ENCODE measurements around the gene ETV5.
"Not testable (repeated sequence)": the region's sequence is repeated elsewhere in the genome, so short reads cannot be mapped to it uniquely, and the experiment has no call there.

Gene ETV5

GRCh38 chr3:186059192-186059591 is 49.7 kb downstream of the ETV5 start:
- DNase-seq, result no peak

GRCh38 chr3:186058225-186058624 is 50.7 kb downstream of the ETV5 start:
- DNase-seq, result no peak

- DNase-seq, result no peak
Measured at GRCh38 chr3:186057594-186057993, 51.3 kb downstream of the ETV5 start.

- no peak for DNase-seq
Measured at GRCh38 chr3:186054792-186055352, 54.0 kb downstream of the ETV5 start.

- no peak for DNase-seq
Measured at GRCh38 chr3:186053954-186054791, 54.7 kb downstream of the ETV5 start.

- no peak for DNase-seq
Measured at GRCh38 chr3:186052096-186052840, 56.6 kb downstream of the ETV5 start.

- no peak for DNase-seq
Measured at GRCh38 chr3:186049001-186049400, 59.9 kb downstream of the ETV5 start.

- no peak for DNase-seq
Measured at GRCh38 chr3:186048119-186048518, 60.8 kb downstream of the ETV5 start.

- DNase-seq, result no peak
Measured at GRCh38 chr3:186046838-186047237, 62.1 kb downstream of the ETV5 start.

GRCh38 chr3:186044968-186045367 is 63.9 kb downstream of the ETV5 start:
- no peak for DNase-seq

GRCh38 chr3:186044427-186044826 is 64.5 kb downstream of the ETV5 start:
- no peak for DNase-seq

GRCh38 chr3:186042521-186043202 is 66.2 kb downstream of the ETV5 start:
- DNase-seq, result no peak

GRCh38 chr3:186042036-186042435 is 66.9 kb downstream of the ETV5 start:
- DNase-seq, result no peak

GRCh38 chr3:186038360-186038759 is 70.5 kb downstream of the ETV5 start:
- no peak for DNase-seq

GRCh38 chr3:186035277-186035676 is 73.6 kb downstream of the ETV5 start:
- DNase-seq, result no peak

- DNase-seq, result no peak
Measured at GRCh38 chr3:186032321-186032720, 76.6 kb downstream of the ETV5 start.

- not testable (repeated sequence) for DNase-seq
Measured at GRCh38 chr3:186025993-186026392, 82.9 kb downstream of the ETV5 start.

GRCh38 chr3:186025161-186025560 is 83.7 kb downstream of the ETV5 start:
- DNase-seq, result no peak

GRCh38 chr3:186024210-186024609 is 84.7 kb downstream of the ETV5 start:
- no peak for DNase-seq

- no peak for DNase-seq
Measured at GRCh38 chr3:186022931-186023330, 86.0 kb downstream of the ETV5 start.

- DNase-seq, result peak; percentile 36 to 62
Measured at GRCh38 chr3:186021673-186022362, 87.1 kb downstream of the ETV5 start.

GRCh38 chr3:186021250-186021649 is 87.6 kb downstream of the ETV5 start:
- DNase-seq, result not testable (repeated sequence)

GRCh38 chr3:186019288-186019687 is 89.6 kb downstream of the ETV5 start:
- not testable (repeated sequence) for DNase-seq

Data from SW 1271 (cell line).